Liver (tissue), 9 donors: ENCODE data around the gene DLGAP4. TPM values are rescaled to one million over a fixed set of nuclear protein-coding genes. Genes with fewer than 3 reads are reported as not detected.

Experiments used
- DNase-seq: peaks from one replicate; pipeline ENCODE4 v3.0.0-alpha.2; 2017; ENCODE audit warnings: low spot score
- H3K27ac ChIP-seq, 2 donors: one replicate each; pipeline ENCODE4 v1.7.0; 2013; ENCODE audit warnings: inconsistent platforms in 2 of 2, low read length in 2 of 2, control low read depth in 1 of 2, low read depth in 1 of 2, mild to moderate bottlenecking in 1 of 2
- H3K27me3 ChIP-seq, 4 donors: one replicate each; pipeline versions ENCODE4 v1.6.1 to v1.7.0; 2013; ENCODE audit warnings: low read length in 3 of 4, inconsistent platforms in 1 of 4, mild to moderate bottlenecking in 1 of 4, moderate library complexity in 1 of 4; ENCODE audit not compliant: control insufficient read depth in 4 of 4, insufficient read depth in 4 of 4
- H3K36me3 ChIP-seq, 4 donors: one replicate each; pipeline versions ENCODE4 v1.6.1 to v1.7.0; 2013; ENCODE audit warnings: low read length in 3 of 4, mild to moderate bottlenecking in 3 of 4, low read depth in 1 of 4, moderate library complexity in 1 of 4; ENCODE audit not compliant: control insufficient read depth in 4 of 4, insufficient read depth in 3 of 4
- H3K4me1 ChIP-seq, 4 donors: one replicate each; pipeline versions ENCODE4 v1.6.1 to v1.7.0; 2013; ENCODE audit warnings: low read length in 3 of 4, mild to moderate bottlenecking in 3 of 4, moderate library complexity in 1 of 4; ENCODE audit not compliant: control insufficient read depth in 4 of 4, insufficient read depth in 4 of 4
- H3K4me3 ChIP-seq, 3 donors: one replicate each; pipeline versions ENCODE4 v1.6.1 to v1.7.0; 2013; ENCODE audit warnings: low read length in 3 of 3, control low read depth in 1 of 3, low read depth in 1 of 3, mild to moderate bottlenecking in 1 of 3
- H3K9ac ChIP-seq, 2 donors: one replicate each; pipeline ENCODE4 v1.7.0; 2013; ENCODE audit warnings: low read length in 2 of 2, mild to moderate bottlenecking in 2 of 2, moderate library complexity in 2 of 2, control low read depth in 1 of 2, low read depth in 1 of 2
- H3K9me3 ChIP-seq, 4 donors: one replicate each; pipeline versions ENCODE4 v1.6.1 to v1.7.0; 2013; ENCODE audit warnings: low read length in 3 of 4; ENCODE audit not compliant: control insufficient read depth in 4 of 4
- ATF3 ChIP-seq: IDR thresholded peaks from 2 replicates; pipeline ENCODE4 v1.6.1; 2016; ENCODE audit warnings: antibody characterized with exemption
- CTCF ChIP-seq: fragments of 150-350 bp; IDR thresholded peaks from 2 replicates; pipeline ENCODE4 v1.5.1; 2017; ENCODE audit warnings: improper control_type of control experiment, low read depth, low read length; ENCODE audit not compliant: missing input control
- EGR1 ChIP-seq, 2 donors: IDR thresholded peaks; 2 replicates each; pipeline ENCODE4 v1.6.1; 2016 to 2018; ENCODE audit warnings: antibody characterized with exemption in 2 of 2, low read depth in 2 of 2
- FOXA1 ChIP-seq: IDR thresholded peaks from 2 replicates; pipeline ENCODE4 v1.6.1; 2016; ENCODE audit warnings: antibody characterized with exemption
- FOXA2 ChIP-seq: IDR thresholded peaks from 2 replicates; pipeline ENCODE4 v1.6.1; 2016; ENCODE audit warnings: antibody characterized with exemption
- GABPA ChIP-seq, 2 donors: IDR thresholded peaks in 1 of 2; conservative IDR thresholded peaks in 1 of 2; 2 replicates each; pipeline ENCODE4 v1.6.1; 2016; ENCODE audit warnings: antibody characterized with exemption in 2 of 2, mild to moderate bottlenecking in 1 of 2, moderate library complexity in 1 of 2
- HNF4A ChIP-seq, 2 donors: conservative IDR thresholded peaks; 2 replicates each; pipeline ENCODE4 v1.6.1; 2016; ENCODE audit warnings: antibody characterized with exemption in 2 of 2, mild to moderate bottlenecking in 2 of 2
- HNF4G ChIP-seq: IDR thresholded peaks from 2 replicates; pipeline ENCODE4 v1.6.1; 2016; ENCODE audit warnings: antibody characterized with exemption
- JUND ChIP-seq, 2 donors: IDR thresholded peaks; 2 replicates each; pipeline ENCODE4 v1.6.1; 2016; ENCODE audit warnings: antibody characterized with exemption in 2 of 2
- MAX ChIP-seq: IDR thresholded peaks from 2 replicates; pipeline ENCODE4 v1.6.1; 2016; ENCODE audit warnings: antibody characterized with exemption
- NR2F2 ChIP-seq: IDR thresholded peaks from 2 replicates; pipeline ENCODE4 v1.6.1; 2016; ENCODE audit warnings: antibody characterized with exemption
- RAD21 ChIP-seq, 2 donors: IDR thresholded peaks; 2 replicates each; pipeline ENCODE4 v1.6.1; 2016; ENCODE audit warnings: antibody characterized with exemption in 2 of 2, mild to moderate bottlenecking in 2 of 2
- REST ChIP-seq: IDR thresholded peaks from 2 replicates; pipeline ENCODE4 v1.6.1; 2016; ENCODE audit warnings: antibody characterized with exemption, mild to moderate bottlenecking
- RXRA ChIP-seq, 2 donors: IDR thresholded peaks; 2 replicates each; pipeline ENCODE4 v1.6.1; 2017 to 2018; ENCODE audit warnings: antibody characterized with exemption in 2 of 2, mild to moderate bottlenecking in 1 of 2
- SP1 ChIP-seq: IDR thresholded peaks from 2 replicates; pipeline ENCODE4 v1.6.1; 2018; ENCODE audit warnings: antibody characterized with exemption, mild to moderate bottlenecking
- TAF1 ChIP-seq: conservative IDR thresholded peaks from 2 replicates; pipeline ENCODE4 v1.6.1; 2016; ENCODE audit warnings: antibody characterized with exemption, mild to moderate bottlenecking
- YY1 ChIP-seq: IDR thresholded peaks from 2 replicates; pipeline ENCODE4 v1.6.1; 2016; ENCODE audit warnings: antibody characterized with exemption, mild to moderate bottlenecking
- ZBTB33 ChIP-seq: IDR thresholded peaks from 2 replicates; pipeline ENCODE4 v1.6.1; 2016; ENCODE audit warnings: antibody characterized with exemption
- WGBS: extraction: QIAGEN DNeasy Blood & Tissue Kit; methylation state at CpG from one replicate; pipeline ENCODE4 v1.1.7; 2013; 5-methylcytosine and 5-hydroxymethylcytosine counted together
- polyA plus RNA-seq, 2 donors: library from polyadenylated mRNA; stranded (reverse) in 1 of 2; unstranded in 1 of 2; fragments of 200-250 nt in 1 of 2; fragments of >200 nt in 1 of 2; fragmentation: Nextera tagmentation in 1 of 2; extraction: Ambion mirVana in 1 of 2; gene quantifications; one replicate each; pipeline versions ENCODE4 v1.2.1 to v1.2.3, GENCODE V29; 2013 to 2015
- total RNA-seq, 2 donors: library from RNA; depleted of rRNA; stranded (reverse); fragments of >200 nt; gene quantifications; one replicate each; pipeline ENCODE4 v1.2.3, GENCODE V29; 2014
- donor health status: healthy.
- donor health status: healthy.
- donor health status: healthy.
- donor health status: healthy.
- donor health status: healthy.

Gene DLGAP4
- total and polyA plus RNA-seq, 4 donors = 2.9 to 18.7 (median 11.2) TPM

- TF ChIP-seq ATF3 = no peak
- TF ChIP-seq SP1 = no peak
- no peak for TF ChIP-seq NR2F2
- no peak for TF ChIP-seq CTCF
These were observed 171.3 kb downstream of the DLGAP4 start (continued) for GRCh38 chr20:36477475-36477874.

GRCh38 chr20:36478137-36478905, 172.2 kb downstream of the DLGAP4 start:
- H3K9me3 ChIP-seq = no peaks in the 10 kb centered on the region
- H3K27me3 ChIP-seq = no peaks in the 10 kb centered on the region
- H3K4me1 ChIP-seq = peaks cover 11 to 34% (median 22%) of the 10 kb centered on the region in 4 donors
- DNase-seq = no peak
- no peak overlapping the region for H3K27ac ChIP-seq
- 80% methylated on average over 7 of the region's 7 CpGs for WGBS
- no peak overlapping the region for H3K4me3 ChIP-seq
- H3K9ac ChIP-seq = no peak overlapping the region
- no peaks in the 10 kb centered on the region for H3K36me3 ChIP-seq
- TF ChIP-seq EGR1 (IDR thresholded peaks at IDR 0.05; ENCODE audit: low read depth in 2 of 2) = no peak
- no peak for TF ChIP-seq YY1
- no peak for TF ChIP-seq HNF4G
- TF ChIP-seq RAD21 (IDR thresholded peaks at IDR 0.05) = no peak
- TF ChIP-seq CTCF = no peak
- TF ChIP-seq JUND (IDR thresholded peaks at IDR 0.05) = no peak
- no peak for TF ChIP-seq REST
- no peak for TF ChIP-seq RXRA (IDR thresholded peaks at IDR 0.05)
- TF ChIP-seq TAF1 = no peak
- no peak for TF ChIP-seq NR2F2
- TF ChIP-seq SP1 = no peak
- no peak for TF ChIP-seq FOXA1
- TF ChIP-seq ZBTB33 = no peak
- no peak for TF ChIP-seq MAX
- no peak for TF ChIP-seq GABPA (IDR thresholded peaks at IDR 0.05 in 1 of 2, conservative IDR thresholded peaks at IDR 0.05 in 1 of 2)
- no peak for TF ChIP-seq ATF3
- TF ChIP-seq FOXA2 = no peak
- no peak for TF ChIP-seq HNF4A (conservative IDR thresholded peaks at IDR 0.05)
